Endothelial cell of hepatic sinusoid (primary cell): ENCODE data around the gene CABLES1.

ENCODE experiments used
- in situ Hi-C: cut with HindIII; loops from 2 replicates; pipeline ENCODE4 v1.10.0; 2017; ENCODE audit warnings: low sequenced_read_pairs

The CABLES1 gene

GRCh38 chr18:23189768-23190661 lies 54.7 kb downstream of the CABLES1 start:
- in situ Hi-C loops, result loop anchor here (5.0 kb wide), 1 partner anchor 72 kb away; no protein-coding TSS in a partner anchor

- in situ Hi-C loops, result loop anchor here (5.0 kb wide), 1 partner anchor 71 kb away; no protein-coding TSS in a partner anchor
Measured at GRCh38 chr18:23191232-23191631, 55.9 kb downstream of the CABLES1 start.

- in situ Hi-C loops, result loop anchor here (5.0 kb wide), 1 partner anchor 69 kb away; no protein-coding TSS in a partner anchor
Measured at GRCh38 chr18:23193742-23194141, 58.5 kb downstream of the CABLES1 start.

GRCh38 chr18:23194155-23194996 lies 59.1 kb downstream of the CABLES1 start:
- in situ Hi-C loops, result loop anchor here (5.0 kb wide), 1 partner anchor 68 kb away; no protein-coding TSS in a partner anchor

DNA sequence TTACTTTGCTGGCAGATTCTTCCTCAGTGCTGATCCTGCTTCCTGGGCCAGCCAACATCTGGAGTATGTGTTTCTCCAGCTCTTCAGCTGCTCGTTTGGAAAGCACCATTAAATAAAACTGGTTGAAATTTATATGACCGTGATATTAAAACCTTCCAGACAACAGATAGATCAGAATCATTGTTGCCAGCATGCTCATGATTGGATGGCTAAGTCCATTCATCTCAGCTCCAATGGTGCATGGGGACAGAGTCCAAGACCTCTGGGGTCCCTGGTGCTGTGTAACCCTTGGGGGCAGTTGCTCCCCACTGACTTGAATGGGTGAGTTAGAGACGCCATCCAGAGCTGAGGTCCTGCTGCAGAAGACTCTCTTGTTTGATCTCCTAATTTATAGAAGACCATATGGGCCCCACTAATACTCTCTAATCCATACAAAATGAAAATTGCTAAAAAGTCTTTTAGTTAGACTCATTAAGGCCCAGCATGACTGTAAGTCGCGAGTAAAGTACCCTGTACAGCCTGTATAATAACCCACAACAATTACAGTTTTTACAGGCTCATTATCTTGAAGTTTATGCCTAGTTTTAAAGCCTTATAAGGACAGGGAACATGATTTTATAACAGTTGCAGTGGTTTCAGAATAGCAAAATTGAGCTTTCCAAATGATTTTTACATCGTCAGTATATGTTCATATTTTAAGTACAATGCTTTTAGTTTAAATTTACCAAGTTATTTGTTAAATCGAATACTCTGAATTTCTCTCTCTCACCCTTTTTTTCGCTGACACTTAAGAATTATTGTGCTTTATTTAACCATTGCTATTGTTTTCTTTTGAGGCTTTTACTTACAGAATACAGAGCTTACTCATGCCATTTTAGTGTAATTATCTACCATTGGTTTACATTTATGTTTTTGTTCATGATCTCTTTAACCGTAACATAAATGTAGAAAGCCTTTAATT lies 60.0 kb downstream of the CABLES1 start:
- in situ Hi-C loops, result loop anchor here (5.0 kb wide), 1 partner anchor 67 kb away; no protein-coding TSS in a partner anchor

- in situ Hi-C loops, result no loop called here
Measured at GRCh38 chr18:23196119-23197007, 61.1 kb downstream of the CABLES1 start.

DNA sequence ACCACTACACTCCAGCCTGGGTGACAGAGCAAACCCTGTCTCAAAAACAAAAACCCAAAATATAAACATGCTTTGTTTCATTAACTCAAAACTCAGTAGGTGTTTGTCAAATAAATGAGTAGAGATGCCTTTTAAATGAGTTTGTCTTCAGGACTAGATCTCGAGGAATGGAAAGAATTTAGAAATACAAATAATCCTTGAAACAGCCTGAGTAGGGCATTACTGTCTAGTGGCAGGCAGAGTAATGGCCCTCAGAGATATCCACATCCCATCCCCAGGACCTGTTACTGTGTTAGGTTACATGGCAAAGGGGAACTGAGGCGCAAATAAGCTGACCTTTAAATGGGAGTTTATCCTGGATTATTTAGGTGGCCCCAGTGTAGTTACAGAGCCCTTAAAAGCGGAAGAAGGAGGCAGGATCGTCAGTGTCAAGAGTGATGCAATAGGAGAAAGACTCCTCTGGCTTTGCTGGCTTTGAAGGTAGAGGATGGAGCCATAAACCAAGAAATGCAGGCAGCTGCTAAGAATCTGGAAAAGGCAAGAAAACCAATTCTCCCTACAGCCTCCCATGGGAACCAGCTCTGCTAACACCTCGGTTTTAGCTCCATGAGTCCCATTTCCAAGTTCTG lies 63.0 kb downstream of the CABLES1 start:
- in situ Hi-C loops, result no loop called here

DNA sequence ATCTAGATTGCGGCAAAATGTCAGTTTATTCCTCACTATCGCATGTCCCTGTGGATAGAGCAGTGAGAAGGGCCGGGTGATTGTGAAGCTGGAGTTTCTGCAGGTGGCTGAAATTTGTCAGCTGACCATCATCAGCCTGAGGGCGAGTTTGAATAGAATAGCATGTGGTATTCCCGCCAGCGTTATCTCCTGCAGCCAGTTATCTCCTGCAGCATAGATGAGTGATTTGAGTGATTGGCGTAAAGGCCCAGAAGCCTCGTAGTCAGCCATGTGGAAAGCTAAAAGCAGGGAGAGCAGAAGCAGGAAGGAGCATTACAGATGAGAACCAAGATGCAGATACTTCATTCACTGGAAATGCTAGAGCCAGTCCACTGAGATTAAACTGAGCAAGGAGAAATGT lies 65.5 kb downstream of the CABLES1 start:
- in situ Hi-C loops, result no loop called here

DNA sequence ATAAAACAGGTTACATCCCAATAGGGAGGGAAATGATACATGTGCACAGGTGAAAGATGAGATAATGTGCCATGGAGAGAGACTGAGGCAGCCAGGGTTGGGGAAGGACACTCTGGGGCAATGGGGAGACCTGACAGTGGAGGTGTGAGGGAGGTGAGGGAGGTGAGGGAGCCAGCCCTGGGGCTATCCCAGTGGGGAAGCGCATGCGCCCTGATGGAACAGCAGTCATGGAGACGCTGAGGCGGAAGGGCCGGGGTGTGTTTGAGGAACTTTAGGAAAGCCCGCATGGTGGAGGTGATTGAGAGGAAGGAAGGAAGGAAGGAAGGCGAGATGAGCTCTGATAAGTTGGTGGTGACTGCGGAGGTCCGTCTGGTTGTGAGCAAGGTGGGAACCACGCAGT lies 66.5 kb downstream of the CABLES1 start:
- in situ Hi-C loops, result no loop called here

GRCh38 chr18:23203891-23204432 lies 68.7 kb downstream of the CABLES1 start:
- in situ Hi-C loops, result no loop called here

DNA sequence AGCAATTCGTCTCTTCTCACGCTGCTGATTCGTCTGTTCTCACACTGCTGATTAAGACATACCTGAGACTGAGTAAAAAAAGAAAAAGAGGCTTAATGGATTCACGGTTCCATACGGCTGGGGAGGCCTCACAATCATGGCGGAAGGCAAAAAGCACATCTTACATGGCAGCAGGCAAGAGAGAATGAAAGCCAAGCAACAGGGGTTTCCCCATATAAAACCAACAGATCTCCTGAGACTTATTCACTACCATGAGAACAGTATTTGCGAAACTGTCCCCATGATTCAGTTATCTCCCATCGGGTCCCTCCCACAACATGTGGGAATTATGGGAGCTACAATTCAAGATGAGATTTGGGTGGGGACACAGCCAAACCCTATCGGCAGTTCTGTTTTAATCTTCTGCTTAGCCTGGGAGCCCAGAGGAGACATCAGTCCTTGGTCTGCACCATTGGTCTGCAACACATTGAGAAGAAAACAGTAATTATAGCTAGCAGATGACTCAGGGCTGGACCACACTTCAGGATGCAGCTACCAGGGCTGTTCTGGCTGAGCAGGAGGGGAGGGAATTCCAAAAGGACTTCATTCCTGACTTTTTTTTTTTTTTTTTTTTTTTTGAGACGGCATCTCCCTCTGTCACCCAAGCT lies 69.4 kb downstream of the CABLES1 start:
- in situ Hi-C loops, result no loop called here

GRCh38 chr18:23205980-23206379 lies 70.7 kb downstream of the CABLES1 start:
- in situ Hi-C loops, result no loop called here

- in situ Hi-C loops, result no loop called here
Measured at GRCh38 chr18:23207191-23207955, 72.1 kb downstream of the CABLES1 start.

GRCh38 chr18:23207994-23208393 lies 72.7 kb downstream of the CABLES1 start:
- in situ Hi-C loops, result no loop called here

DNA sequence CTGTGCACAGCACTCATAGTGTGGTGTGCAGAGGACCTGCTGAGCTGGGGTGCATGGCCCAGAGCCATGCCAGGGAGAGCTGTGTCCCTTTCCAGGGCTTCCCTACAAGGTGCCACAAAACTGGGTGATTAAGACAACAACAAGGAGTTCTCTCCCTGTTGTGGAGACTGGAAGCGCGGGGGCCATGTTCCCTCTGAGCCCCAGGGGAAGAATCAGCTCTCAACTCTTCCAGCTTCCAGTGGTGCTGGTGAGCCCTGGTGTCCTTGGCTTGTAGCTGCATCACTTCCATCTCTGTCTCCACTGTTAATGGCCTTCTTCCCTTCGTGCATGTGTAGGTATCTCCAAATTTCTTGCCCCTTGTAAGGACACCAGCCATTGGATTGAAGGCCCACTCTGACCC lies 73.3 kb downstream of the CABLES1 start:
- in situ Hi-C loops, result no loop called here

GRCh38 chr18:23209031-23209430 lies 73.7 kb downstream of the CABLES1 start:
- in situ Hi-C loops, result no loop called here

DNA sequence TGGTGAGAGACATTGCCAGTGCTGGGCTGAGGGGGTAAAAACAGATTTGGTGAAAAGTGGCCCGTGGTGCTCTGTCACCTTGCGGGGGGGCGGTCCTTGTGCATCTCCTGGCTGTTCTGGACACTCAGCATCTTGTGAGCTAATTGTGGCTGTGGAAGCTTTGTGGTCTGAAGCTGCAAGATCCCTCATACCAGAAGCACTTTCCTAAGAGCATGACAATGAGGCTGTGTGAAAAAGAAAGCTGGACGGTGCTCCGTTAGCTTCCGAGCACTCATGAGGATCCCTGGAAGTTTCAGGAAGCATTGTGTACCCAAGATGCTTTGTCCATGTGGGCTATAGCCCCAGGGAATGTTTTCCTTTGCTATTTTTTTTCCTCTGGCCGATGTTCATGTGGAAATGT lies 74.5 kb downstream of the CABLES1 start:
- in situ Hi-C loops, result no loop called here
